ENCODE data around the gene LIPI. TPM values are rescaled to one million over a fixed set of nuclear protein-coding genes. Genes with fewer than 3 reads are reported as not detected.
A peak's percentile ranks its signal among the peaks of the same experiment; 100 is the strongest.
"Not testable (repeated sequence)": the region's sequence is repeated elsewhere in the genome, so short reads cannot be mapped to it uniquely, and the experiment has no call there.

LIPI gene
- 0.98 TPM for total RNA-seq

DNA sequence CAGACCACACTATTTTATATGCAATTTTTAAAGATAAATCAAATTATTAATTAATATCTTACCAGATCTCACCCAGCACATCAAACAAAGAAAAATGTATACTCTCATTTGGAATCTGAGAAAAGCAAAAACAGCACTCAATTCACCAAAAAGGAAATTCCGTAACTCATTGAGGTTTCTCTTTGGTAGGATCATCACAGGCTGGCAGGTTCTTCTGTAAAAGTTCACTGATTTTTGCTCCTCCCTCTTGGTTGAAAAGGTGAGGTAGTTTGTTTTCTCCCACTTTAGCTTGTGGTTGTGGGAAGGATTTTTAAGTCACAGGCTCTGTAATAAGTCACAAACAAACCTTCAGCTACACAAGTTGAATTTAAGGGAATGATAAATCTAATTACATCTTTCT is at the start of gene LIPI:
Gene LIPI, minus strand, starts transcription at position 218 of the 400 bp plus-strand sequence. Its CDS starts 110 bp downstream, at position 108.
- no peak for ATAC-seq
- no peak for DNase-seq (ENCODE audit: low spot score)
- intact Hi-C loops (cut with DNase I): no loop called here

- DNase-seq (ENCODE audit: low spot score) (no peak), ATAC-seq (no peak)
- intact Hi-C loops (cut with DNase I): no loop called here
Observed at GRCh38 chr21:14260174-14260764, 49.5 kb upstream of the LIPI start.

GRCh38 chr21:14259747-14260146 is 49.0 kb upstream of the LIPI start:
- intact Hi-C loops (cut with DNase I): no loop called here
- peak; percentile 76 for ATAC-seq
- no peak for DNase-seq (ENCODE audit: low spot score)

DNA sequence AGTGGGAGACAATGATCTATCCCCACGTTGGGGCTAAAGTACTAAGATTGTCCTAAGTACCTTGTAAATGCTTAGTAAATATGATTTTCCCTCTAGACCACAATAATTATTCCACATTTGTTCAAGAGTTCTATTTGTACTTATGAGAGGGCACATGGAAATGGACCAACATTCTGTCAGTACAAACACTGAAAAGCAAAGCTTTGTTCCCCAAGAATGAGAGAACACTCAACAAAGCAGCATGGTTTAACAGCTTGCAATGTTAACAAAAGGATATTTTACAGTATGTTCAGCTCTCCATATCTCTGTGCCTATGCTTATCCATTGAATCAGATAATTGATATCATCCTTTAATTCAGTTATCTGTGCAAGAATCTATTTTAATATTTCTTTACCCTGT is 40.6 kb upstream of the LIPI start:
- ATAC-seq (no peak), DNase-seq (ENCODE audit: low spot score) (no peak)
- intact Hi-C loops (cut with DNase I): no loop called here

DNA sequence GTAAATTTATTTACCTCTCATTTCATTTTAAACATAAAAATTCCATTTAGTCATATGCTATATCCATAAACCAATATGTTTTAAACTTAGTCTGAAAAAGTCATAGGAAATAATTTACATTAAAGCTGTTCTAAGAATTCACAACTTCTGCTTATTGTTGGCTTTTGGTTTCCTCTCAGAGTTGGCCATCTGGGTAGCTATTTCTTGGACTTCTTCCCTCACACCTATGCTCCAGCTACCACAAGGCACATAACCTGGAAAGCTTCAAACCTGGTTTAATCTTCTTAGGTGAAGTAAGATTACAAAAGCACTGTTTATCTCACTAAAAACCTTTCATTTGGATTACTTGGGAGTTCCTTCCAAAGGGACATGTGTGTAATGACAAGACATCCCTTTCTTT is 35.0 kb upstream of the LIPI start:
- intact Hi-C loops (cut with DNase I): no loop called here
- ATAC-seq (no peak), DNase-seq (ENCODE audit: low spot score) (no peak)

- no peak for DNase-seq (ENCODE audit: low spot score)
- intact Hi-C loops (cut with DNase I): no loop called here
- ATAC-seq: no peak
Observed at GRCh38 chr21:14244911-14245310, 34.2 kb upstream of the LIPI start.

DNA sequence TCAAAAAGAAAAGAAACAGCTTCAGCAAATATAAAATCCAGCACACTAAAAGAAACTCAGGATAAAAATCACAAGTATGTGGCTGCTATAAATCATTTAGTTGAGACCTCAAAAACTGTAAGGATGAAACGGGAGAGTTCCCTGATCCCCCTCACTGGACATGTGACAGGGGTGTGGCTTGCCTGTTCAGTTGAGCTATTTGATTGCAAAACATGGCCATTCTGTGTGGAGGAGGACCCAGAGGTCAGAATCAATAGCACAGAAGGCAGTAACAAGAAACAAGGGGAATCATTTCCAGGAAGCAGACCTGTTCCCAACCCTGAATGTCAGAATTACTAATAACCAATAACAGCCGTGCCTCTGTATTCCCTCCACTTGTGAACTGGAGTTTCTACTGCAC is 33.1 kb upstream of the LIPI start:
- no peak for ATAC-seq
- intact Hi-C loops (cut with DNase I): no loop called here
- no peak for DNase-seq (ENCODE audit: low spot score)

DNA sequence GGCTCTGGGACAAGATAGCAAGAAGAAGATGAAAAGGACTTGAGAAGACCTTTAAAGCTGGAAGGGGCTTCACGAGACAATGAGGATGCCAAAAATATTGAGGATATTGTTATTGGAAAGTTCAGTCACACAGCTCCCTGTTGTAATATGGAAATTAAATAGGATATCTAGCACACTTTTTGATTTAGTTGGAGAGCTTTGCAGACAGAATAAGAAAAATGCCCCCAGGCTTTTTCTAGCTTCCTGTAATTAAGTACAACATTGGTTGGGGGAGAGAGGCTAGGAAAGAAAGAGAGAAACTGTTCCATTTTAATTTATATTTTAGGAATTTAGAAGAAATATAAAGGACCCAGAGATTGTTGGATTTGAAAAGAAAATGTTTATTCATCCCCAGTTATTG is 32.7 kb upstream of the LIPI start:
- ATAC-seq: no peak
- intact Hi-C loops (cut with DNase I): no loop called here
- DNase-seq (ENCODE audit: low spot score): no peak

DNA sequence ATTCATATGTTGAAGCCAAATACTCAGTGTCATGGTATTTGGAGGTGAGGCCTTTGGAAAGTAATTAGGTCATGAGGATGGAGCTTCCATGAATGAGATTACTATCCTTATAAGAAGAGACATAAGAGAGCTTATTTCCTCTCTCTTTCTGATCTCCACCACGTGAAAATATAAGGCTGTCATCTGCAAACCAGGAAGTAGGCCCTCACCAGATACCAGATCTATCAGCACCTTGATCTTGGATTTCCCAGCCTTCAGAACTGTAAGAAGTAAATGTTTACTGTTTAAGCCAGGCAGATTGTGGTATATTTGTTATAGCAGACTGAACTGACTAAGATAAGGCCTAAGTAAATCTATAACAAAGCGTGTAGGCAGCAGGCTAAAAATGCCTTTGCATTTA is 30.5 kb upstream of the LIPI start:
- no peak for DNase-seq (ENCODE audit: low spot score)
- intact Hi-C loops (cut with DNase I): no loop called here
- ATAC-seq: no peak

DNA sequence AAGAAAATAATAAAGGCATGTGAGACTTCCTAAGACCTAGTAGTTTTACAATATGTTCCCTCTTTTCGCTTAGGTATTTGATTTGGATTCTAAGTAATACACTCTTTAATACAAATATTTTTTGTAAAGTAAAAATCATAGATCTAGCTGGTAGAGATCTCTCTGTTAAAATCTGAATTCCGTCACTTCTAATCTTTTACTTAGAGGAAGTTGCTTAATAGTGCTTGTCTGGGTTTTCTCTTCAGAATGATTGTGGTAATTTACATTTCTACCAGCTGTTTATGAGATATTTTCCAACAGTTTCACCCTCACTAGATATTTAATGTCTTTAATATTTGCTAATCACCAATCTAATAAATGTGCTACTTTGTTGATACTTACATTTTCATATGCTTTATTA is 28.5 kb upstream of the LIPI start:
- intact Hi-C loops (cut with DNase I): no loop called here
- no peak for ATAC-seq

GRCh38 chr21:14236180-14236579 is 25.4 kb upstream of the LIPI start:
- DNase-seq (ENCODE audit: low spot score): no peak
- no peak for ATAC-seq
- intact Hi-C loops (cut with DNase I): no loop called here

More for the DNA sequence above, 28.5 kb upstream of the LIPI start:
- DNase-seq (ENCODE audit: low spot score): no peak

DNA sequence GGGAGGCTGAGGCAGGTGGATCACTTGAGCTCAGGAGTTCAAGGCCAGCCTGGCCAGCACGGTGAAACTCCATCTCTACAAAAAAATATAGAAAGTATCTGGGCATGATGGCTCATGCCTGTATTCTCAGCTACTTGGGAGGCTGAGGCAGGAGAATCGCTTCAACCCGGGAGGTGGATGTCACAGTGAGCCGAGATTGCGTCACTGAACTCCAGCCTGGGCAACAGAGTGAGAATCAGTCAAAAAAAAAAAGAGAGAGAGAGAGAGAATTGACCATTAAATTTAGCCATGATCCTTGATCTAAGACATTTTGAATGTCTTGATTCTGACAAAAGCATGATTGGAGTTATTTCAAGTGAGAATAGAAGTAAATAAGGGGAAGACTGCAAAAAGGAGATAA is 24.3 kb upstream of the LIPI start:
- intact Hi-C loops (cut with DNase I): no loop called here
- ATAC-seq: no peak
- no peak for DNase-seq (ENCODE audit: low spot score)

GRCh38 chr21:14229399-14229798 is 18.6 kb upstream of the LIPI start:
- intact Hi-C loops (cut with DNase I): no loop called here
- ATAC-seq (no peak), DNase-seq (ENCODE audit: low spot score) (no peak)

DNA sequence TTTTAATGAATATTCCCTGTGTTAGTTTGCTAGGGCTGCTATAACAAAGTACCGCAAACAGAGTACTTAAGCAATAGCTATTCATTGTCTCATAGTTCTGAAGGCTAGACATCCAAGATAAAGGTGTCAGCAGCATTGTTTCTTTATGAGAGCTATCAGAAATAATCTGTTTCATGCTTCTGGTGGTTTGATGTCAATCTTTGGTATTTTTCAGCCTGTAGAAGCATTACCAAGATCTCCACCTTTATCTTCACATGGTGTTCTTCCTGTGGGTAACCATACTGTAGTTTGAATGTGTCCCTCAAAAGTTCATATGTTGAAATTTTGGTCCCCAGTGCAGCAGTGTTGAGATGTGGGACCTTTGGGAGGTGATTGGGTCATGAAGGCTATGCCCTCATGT is 12.6 kb upstream of the LIPI start:
- no peak for DNase-seq (ENCODE audit: low spot score)
- no peak for ATAC-seq
- intact Hi-C loops (cut with DNase I): no loop called here

DNA sequence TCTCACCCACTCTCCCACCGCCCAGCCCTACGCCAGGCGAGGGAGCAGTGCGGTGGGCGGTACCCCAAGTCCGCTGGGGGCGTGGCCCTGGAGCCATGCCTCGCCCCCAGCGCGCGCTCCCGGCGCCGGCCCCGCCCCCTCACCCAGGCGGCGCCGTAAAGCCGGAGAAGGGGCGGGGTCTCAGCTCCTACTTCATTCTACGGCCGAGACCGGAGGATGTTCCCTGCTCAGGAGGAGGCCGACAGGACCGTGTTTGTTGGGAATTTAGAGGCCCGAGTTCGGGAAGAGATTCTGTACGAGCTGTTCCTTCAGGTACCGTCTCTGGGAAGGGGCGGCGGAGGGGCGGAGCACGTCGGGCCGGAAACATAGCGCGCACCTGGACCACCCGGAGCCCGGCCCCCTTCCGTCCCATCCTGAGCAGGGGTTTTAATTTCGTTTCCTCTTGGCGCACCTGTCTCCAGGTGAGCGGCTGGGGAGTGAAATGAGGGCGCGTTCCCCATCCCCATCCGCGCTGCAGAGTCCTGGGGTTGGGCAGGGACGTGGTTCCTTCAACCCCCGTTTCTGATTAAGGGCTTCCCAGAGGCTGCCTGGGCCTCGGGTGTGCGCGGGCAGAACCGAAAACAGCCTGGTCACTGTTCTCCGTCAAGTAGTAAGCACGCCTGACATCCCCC is 5.4 kb upstream of the LIPI start, which contains the start of gene RBM11:
Gene RBM11, plus strand, starts transcription at position 187 of the 671 bp plus-strand sequence. Its CDS starts 30 bp downstream, at position 217.
- DNase-seq (ENCODE audit: low spot score): peak; percentile 87
- intact Hi-C loops (cut with DNase I): no loop called here

GRCh38 chr21:14213164-14213563 is 2.4 kb upstream of the LIPI start:
- no peak for ATAC-seq
- intact Hi-C loops (cut with DNase I): no loop called here
- DNase-seq (ENCODE audit: low spot score): no peak

More for the DNA sequence above, 5.4 kb upstream of the LIPI start, which contains the start of gene RBM11:
- ATAC-seq: peak; percentile 97

- DNase-seq (ENCODE audit: low spot score) (no peak), ATAC-seq (no peak)
- intact Hi-C loops (cut with DNase I): no loop called here
Observed at GRCh38 chr21:14206222-14206621, 4.5 kb downstream of the LIPI start.

- intact Hi-C loops (cut with DNase I); ATAC-seq; DNase-seq (ENCODE audit: low spot score): not testable (repeated sequence)
Observed at GRCh38 chr21:14166463-14167223, 44.1 kb downstream of the LIPI start.

GRCh38 chr21:14143999-14144398 is 66.8 kb downstream of the LIPI start:
- intact Hi-C loops (cut with DNase I): no loop called here
- ATAC-seq (no peak), DNase-seq (ENCODE audit: low spot score) (no peak)

- intact Hi-C loops (cut with DNase I): no loop called here
- ATAC-seq: no peak
- DNase-seq (ENCODE audit: low spot score): no peak
Observed at GRCh38 chr21:14124266-14124665, 86.5 kb downstream of the LIPI start.

All from sciatic nerve (tissue), 2 donors.